ENCODE data around the gene ENKD1.

The ENKD1 gene

DNA sequence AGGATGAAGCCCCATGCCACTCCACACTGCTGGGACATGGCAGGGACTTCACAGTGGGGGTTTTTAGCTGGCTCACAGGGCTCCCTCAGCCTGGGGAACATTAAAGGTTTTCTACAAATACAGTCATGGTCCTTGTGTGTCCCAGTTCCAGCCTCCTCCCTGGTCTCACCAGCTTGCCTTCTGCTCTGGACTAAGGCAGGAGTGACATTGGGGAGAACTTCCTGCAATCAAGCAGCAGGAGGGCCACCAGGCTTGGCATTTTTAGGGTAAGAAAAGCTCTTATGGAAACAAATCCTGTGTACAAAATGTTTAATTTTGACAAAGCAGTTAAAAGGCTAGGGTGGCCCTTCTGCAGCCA, 3.9 kb downstream of the ENKD1 start:
- Histone ChIP-seq H3K36me3 (ENCODE audit: control insufficient read depth, insufficient read depth, low read length) (peaks cover 11% of the 10 kb centered on the region), H3K9me3 (ENCODE audit: control insufficient read depth, insufficient read depth, low read length) (no peaks in the 10 kb centered on the region), H3K9ac (ENCODE audit: low read depth, low read length) (no peak overlapping the region), H3K4me3 (ENCODE audit: low read depth, low read length) (no peak overlapping the region), H3K4me1 (ENCODE audit: control insufficient read depth, insufficient read depth, low read length) (peaks cover 10% of the 10 kb centered on the region; the same call in 1 of the 2 replicates), H3K27me3 (ENCODE audit: control insufficient read depth, insufficient read depth, low read length) (peaks cover 10% of the 10 kb centered on the region), H3K27ac (ENCODE audit: low read depth, low read length) (no peak overlapping the region)

DNA sequence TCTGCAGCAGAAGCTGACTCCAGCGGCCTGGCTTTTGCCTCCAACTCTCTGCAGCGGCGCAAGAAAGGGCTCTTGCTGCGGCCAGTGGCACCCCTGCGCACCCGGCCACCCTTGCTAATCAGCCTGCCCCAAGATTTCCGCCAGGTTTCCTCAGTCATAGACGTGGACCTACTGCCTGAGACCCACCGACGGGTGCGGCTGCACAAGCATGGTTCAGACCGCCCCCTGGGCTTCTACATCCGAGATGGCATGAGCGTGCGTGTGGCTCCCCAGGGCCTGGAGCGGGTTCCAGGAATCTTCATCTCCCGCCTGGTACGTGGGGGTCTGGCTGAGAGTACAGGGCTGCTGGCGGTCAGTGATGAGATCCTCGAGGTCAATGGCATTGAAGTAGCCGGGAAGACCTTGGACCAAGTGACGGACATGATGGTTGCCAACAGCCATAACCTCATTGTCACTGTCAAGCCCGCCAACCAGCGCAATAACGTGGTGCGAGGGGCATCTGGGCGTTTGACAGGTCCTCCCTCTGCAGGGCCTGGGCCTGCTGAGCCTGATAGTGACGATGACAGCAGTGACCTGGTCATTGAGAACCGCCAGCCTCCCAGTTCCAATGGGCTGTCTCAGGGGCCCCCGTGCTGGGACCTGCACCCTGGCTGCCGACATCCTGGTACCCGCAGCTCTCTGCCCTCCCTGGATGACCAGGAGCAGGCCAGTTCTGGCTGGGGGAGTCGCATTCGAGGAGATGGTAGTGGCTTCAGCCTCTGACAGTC, 4.5 kb downstream of the ENKD1 start:
- H3K27ac ChIP-seq (ENCODE audit: low read depth, low read length) = no peak overlapping the region
- peaks cover 5% of the 10 kb centered on the region for H3K27me3 ChIP-seq (ENCODE audit: control insufficient read depth, insufficient read depth, low read length)
- peak overlapping the region; percentile 88 for H3K4me3 ChIP-seq (ENCODE audit: low read depth, low read length)
- peaks cover 5% of the 10 kb centered on the region; the same call in 1 of the 2 replicates for H3K4me1 ChIP-seq (ENCODE audit: control insufficient read depth, insufficient read depth, low read length)
- H3K36me3 ChIP-seq (ENCODE audit: control insufficient read depth, insufficient read depth, low read length) = peaks cover 14% of the 10 kb centered on the region
- no peaks in the 10 kb centered on the region for H3K9me3 ChIP-seq (ENCODE audit: control insufficient read depth, insufficient read depth, low read length)
- H3K9ac ChIP-seq (ENCODE audit: low read depth, low read length) = no peak overlapping the region; the same call in 1 of the 2 replicates

DNA sequence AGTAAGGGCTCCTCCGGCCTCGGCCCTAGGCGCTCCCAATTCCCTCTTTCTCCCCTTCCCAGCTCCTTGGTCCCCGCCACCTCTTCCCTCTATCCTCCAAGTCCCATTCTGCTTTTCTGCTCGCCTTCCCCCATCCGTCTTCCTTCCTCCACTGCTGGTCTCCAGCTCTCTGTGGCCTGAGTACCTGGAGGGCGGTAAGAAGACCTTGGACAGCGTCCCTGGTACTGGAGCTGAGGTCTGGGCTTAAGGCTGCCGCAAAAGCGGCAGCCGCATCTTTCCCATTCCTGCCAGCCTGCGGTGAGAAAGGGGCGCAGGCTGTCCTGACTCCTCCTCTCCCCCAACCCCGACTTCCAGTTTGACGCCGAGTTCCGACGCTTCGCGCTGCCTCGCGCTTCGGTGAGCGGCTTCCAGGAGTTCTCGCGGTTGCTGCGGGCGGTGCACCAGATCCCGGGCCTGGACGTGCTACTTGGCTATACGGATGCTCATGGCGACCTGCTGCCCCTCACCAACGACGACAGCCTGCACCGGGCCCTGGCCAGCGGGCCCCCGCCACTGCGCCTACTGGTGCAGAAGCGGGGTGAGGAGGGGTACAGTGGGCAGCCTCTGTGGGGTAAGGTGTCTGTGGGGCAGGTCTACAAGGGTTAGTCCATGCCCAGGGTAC, 5.3 kb downstream of the ENKD1 start:
- H3K27me3 ChIP-seq (ENCODE audit: control insufficient read depth, insufficient read depth, low read length) = 0 out of 2 replicates have a peak, but pooled peaks cover 3% of the 10 kb centered on the region
- peaks cover 19% of the 10 kb centered on the region for H3K36me3 ChIP-seq (ENCODE audit: control insufficient read depth, insufficient read depth, low read length)
- no peak overlapping the region; the same call in 1 of the 2 replicates for H3K9ac ChIP-seq (ENCODE audit: low read depth, low read length)
- H3K27ac ChIP-seq (ENCODE audit: low read depth, low read length) = peak overlapping the region; percentile 55
- H3K4me1 ChIP-seq (ENCODE audit: control insufficient read depth, insufficient read depth, low read length) = 0 out of 2 replicates have a peak, but pooled peaks cover 3% of the 10 kb centered on the region
- peak overlapping the region; percentile 88 for H3K4me3 ChIP-seq (ENCODE audit: low read depth, low read length)
- H3K9me3 ChIP-seq (ENCODE audit: control insufficient read depth, insufficient read depth, low read length) = no peaks in the 10 kb centered on the region

DNA sequence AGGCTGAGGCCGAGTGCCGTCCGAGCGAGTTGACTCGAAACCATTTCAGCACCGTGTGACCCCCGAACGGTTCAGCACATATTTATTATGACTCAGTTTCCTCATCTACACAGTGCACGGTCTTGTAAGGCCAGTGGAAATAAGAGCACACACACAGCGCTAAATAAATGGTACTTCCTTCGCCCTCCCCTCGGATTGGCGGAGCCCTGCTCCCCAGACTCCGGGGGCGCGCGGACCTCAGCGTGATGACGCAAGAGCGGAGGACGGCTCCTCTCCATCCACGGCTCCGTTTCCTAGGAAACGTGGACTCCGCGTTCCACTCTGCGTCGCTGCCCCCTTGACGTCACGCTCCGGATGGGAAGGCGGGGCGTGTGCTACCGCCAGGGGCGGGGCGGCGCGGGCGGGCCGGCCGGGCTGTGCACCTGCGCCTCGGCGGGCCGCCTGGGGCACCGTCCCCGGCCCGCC, 6.0 kb downstream of the ENKD1 start, which contains the start of gene PARD6A:
PARD6A (plus strand) TSS at position 397 of the 465 bp plus-strand sequence. CDS start 79 bp downstream, outside the sequence.
- H3K9ac ChIP-seq (ENCODE audit: low read depth, low read length) = peak within 1 kb of the TSS; percentile 44
- H3K36me3 ChIP-seq (ENCODE audit: control insufficient read depth, insufficient read depth, low read length) = peaks cover 19% of the 10 kb centered on the region
- H3K4me1 ChIP-seq (ENCODE audit: control insufficient read depth, insufficient read depth, low read length) = 0 out of 2 replicates have a peak, but pooled peaks cover 3% of the 10 kb centered on the region
- H3K9me3 ChIP-seq (ENCODE audit: control insufficient read depth, insufficient read depth, low read length) = no peaks in the 10 kb centered on the region
- H3K27ac ChIP-seq (ENCODE audit: low read depth, low read length) = peak within 1 kb of the TSS; percentile 89
- H3K4me3 ChIP-seq (ENCODE audit: low read depth, low read length) = peak within 1 kb of the TSS; percentile 88
- 0 out of 2 replicates have a peak, but pooled peaks cover 2% of the 10 kb centered on the region for H3K27me3 ChIP-seq (ENCODE audit: control insufficient read depth, insufficient read depth, low read length)

DNA sequence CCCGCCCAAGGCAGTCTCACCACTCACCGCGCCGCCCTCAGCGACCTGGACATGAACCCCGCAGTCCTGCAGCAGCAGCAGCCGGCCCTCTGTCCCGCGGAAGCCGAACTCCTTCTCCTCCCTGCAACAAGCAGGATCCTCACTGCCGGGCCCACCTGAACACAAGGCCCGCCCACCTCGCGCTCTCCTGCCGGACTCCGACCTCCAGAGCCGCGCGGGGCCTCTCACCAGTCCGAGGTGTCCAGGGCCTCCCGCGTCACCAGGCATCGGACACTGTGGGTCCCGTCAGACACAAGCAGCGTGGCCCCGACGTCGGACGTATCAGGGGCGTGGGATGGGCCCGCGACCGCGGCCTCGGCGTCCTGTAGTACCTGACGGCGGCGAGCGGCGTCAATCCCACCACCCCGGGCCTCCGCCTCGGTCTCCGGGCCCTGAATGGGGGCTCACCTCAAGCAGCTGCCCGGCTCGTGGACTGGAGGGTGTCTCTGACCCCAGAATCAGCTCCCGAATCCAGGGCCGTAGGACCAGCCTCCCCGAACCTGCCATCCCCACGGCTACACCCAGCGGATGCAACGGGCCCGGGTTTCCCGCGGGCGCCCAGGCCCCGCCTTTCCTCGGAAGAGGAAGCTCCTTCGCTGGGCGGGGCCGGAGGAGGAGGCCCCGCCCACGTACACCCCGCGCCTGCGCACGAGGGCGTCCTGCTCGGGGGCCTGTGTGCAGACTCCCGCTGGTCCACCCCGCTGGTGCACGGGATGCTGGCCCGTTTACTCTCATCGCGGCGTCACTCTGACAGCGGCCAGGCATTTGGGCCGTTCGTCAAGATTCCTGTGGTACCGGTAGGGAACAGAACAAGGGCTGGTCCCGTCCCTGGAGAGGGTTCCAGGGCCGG, 6.6 kb downstream of the ENKD1 start, which contains the start of gene ACD:
ACD (minus strand) TSS at position 586 of the 889 bp plus-strand sequence; CDS start at position 546, 40 bp downstream.
- H3K4me1 ChIP-seq (ENCODE audit: control insufficient read depth, insufficient read depth, low read length) = 0 out of 2 replicates have a peak, but pooled peaks cover 3% of the 10 kb centered on the region
- peak within 1 kb of the TSS; percentile 44 for H3K9ac ChIP-seq (ENCODE audit: low read depth, low read length)
- H3K36me3 ChIP-seq (ENCODE audit: control insufficient read depth, insufficient read depth, low read length) = peaks cover 22% of the 10 kb centered on the region
- H3K4me3 ChIP-seq (ENCODE audit: low read depth, low read length) = peak within 1 kb of the TSS; percentile 88
- H3K9me3 ChIP-seq (ENCODE audit: control insufficient read depth, insufficient read depth, low read length) = no peaks in the 10 kb centered on the region
- H3K27ac ChIP-seq (ENCODE audit: low read depth, low read length) = peak within 1 kb of the TSS; percentile 89
- no peaks in the 10 kb centered on the region for H3K27me3 ChIP-seq (ENCODE audit: control insufficient read depth, insufficient read depth, low read length)

DNA sequence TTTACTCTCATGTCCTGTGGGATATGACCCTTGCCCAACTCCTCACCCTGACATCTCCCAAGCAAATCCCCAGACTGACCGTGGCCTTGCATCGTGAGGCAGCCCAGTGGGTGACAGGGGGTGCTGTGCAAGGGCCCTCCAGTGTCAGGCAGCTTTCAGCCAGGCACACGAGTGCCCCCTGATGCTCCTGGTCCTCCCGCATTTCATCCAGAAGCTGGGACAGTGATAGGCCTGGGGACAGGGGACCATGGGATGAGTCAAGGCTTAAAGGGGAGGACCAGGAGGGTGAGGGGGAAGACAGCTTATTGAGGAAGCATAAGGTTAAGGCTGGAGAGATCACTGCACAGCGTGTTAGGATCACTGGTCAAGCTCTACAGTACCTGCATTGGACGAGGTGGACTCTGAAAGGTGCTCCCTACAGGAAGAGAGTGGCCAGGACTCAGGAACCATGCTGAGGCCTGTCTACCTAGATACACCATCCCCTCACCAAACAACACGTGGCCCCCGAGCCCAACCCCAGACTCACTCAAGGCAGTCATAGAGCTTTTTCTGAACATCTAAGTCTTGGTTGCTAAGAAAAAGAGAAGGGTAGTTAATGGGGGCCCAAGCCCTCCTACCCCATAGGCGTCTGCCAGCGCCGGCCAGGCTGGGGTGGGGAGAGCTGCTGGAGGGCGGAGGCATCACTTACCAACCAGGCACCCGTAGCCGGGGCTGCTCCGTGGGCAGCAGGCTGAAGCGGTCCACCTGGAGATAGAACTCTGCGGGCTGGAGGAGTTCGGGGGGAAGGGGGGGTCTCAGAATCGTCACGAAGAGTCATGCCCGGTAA, 7.5 kb downstream of the ENKD1 start:
- Histone ChIP-seq H3K36me3 (ENCODE audit: control insufficient read depth, insufficient read depth, low read length) (peaks cover 22% of the 10 kb centered on the region), H3K9ac (ENCODE audit: low read depth, low read length) (no peak overlapping the region), H3K9me3 (ENCODE audit: control insufficient read depth, insufficient read depth, low read length) (no peaks in the 10 kb centered on the region), H3K4me3 (ENCODE audit: low read depth, low read length) (peak overlapping the region; percentile 88), H3K27ac (ENCODE audit: low read depth, low read length) (no peak overlapping the region), H3K4me1 (ENCODE audit: control insufficient read depth, insufficient read depth, low read length) (0 out of 2 replicates have a peak, but pooled peaks cover 3% of the 10 kb centered on the region), H3K27me3 (ENCODE audit: control insufficient read depth, insufficient read depth, low read length) (peaks cover 2% of the 10 kb centered on the region; the same call in 1 of the 2 replicates)

DNA sequence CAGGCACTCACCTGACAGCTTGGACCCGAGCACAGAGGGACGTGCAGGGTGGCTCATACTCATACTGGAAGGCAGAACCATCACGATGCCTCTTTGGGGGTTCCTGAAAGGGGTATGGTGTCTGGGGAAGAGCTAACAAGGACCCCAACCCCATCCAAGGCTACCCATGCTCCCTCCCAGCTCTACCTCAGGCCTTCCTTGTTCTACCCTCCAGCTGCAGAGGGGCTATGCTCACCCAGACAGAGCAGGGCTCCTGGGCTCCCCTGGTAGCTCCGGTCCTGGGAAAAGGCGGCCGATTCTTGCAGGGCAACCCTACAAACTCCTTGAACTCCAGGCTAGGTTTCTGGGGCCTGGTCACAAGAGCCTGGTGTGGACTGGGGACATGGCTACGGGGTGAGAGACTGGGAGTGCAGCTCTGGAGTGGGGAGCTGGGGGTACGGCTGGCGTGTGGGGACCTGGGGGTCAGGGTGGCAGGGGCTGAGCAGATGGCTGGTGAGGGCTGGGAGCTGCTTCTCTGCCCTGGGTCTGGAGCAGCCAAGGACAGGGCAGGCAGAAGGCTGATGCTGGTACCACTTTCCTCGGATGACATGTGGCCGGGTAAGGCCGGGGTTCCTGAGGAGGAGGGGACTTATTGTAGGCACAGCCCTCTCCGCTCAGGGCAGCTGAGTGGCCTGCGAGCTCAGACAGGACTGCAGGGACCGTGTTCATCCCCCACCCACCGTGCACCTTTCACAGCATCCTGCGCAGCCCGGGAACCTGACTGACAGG, 8.6 kb downstream of the ENKD1 start:
- Histone ChIP-seq H3K4me3 (ENCODE audit: low read depth, low read length) (no peak overlapping the region), H3K9me3 (ENCODE audit: control insufficient read depth, insufficient read depth, low read length) (no peaks in the 10 kb centered on the region), H3K36me3 (ENCODE audit: control insufficient read depth, insufficient read depth, low read length) (peaks cover 22% of the 10 kb centered on the region), H3K27ac (ENCODE audit: low read depth, low read length) (no peak overlapping the region), H3K4me1 (ENCODE audit: control insufficient read depth, insufficient read depth, low read length) (0 out of 2 replicates have a peak, but pooled peaks cover 3% of the 10 kb centered on the region), H3K9ac (ENCODE audit: low read depth, low read length) (no peak overlapping the region), H3K27me3 (ENCODE audit: control insufficient read depth, insufficient read depth, low read length) (peaks cover 8% of the 10 kb centered on the region)

DNA sequence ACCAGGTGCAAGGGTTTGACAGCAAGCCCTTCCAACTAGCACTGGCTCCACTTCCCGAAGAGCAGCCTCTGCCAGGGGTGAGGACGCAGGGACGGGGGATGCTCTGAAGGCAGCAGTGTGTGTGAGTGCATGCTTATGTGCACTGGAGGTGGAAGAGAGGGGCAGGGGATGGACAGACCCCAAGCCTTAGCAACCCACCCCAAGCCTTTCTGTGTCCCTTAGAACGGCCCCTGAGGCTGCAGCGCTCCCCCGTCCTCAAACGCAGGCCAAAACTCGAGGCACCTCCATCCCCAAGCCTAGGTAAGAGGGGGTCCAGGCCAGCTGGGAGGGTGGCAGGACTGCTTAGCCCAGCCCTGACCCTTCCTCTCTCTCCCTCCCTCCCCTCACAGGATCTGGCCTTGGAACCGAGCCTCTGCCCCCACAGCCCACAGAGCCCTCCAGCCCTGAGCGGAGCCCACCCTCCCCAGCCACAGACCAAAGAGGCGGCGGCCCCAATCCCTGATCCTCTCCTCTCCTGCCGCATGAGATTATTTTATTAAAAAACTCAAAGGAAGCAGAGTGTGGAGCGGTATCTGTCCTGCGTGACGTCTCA, 9.4 kb downstream of the ENKD1 start:
- Histone ChIP-seq H3K36me3 (ENCODE audit: control insufficient read depth, insufficient read depth, low read length) (peaks cover 22% of the 10 kb centered on the region), H3K9ac (ENCODE audit: low read depth, low read length) (no peak overlapping the region), H3K4me3 (ENCODE audit: low read depth, low read length) (no peak overlapping the region), H3K27me3 (ENCODE audit: control insufficient read depth, insufficient read depth, low read length) (peaks cover 8% of the 10 kb centered on the region), H3K4me1 (ENCODE audit: control insufficient read depth, insufficient read depth, low read length) (0 out of 2 replicates have a peak, but pooled peaks cover 3% of the 10 kb centered on the region), H3K9me3 (ENCODE audit: control insufficient read depth, insufficient read depth, low read length) (no peaks in the 10 kb centered on the region), H3K27ac (ENCODE audit: low read depth, low read length) (no peak overlapping the region)

DNA sequence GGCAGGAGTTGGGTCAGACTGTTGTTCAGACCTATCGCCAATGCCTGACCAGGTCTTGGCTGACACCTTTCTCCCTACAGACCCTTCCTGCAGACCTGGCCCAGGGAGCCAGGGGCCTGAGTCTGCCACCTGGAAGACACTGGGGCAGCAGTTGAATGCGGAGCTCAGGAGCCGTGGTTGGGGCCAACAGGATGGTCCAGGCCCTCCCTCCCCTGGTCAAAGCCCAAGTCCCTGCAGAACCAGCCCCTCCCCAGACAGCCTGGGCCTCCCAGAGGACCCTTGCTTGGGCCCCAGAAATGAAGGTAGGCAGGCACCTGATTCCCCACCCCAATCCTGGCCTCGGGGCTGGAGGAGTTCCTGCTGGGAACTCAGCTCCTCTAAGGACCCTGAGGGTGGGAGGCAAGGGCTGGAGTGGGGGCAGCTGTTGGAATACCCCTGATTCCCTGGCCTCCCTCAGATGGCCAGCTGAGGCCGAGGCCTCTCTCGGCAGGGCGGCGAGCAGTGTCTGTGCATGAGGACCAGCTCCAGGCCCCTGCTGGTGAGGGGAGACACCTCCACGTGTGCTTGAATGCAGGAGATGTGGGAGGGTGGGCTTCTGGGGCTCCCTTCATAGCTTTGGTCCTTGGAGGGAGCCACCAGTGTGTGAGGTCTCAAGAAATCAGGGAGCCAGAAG, 10.1 kb downstream of the ENKD1 start:
- Histone ChIP-seq H3K36me3 (ENCODE audit: control insufficient read depth, insufficient read depth, low read length) (peaks cover 27% of the 10 kb centered on the region), H3K9ac (ENCODE audit: low read depth, low read length) (no peak overlapping the region), H3K4me1 (ENCODE audit: control insufficient read depth, insufficient read depth, low read length) (no peaks in the 10 kb centered on the region), H3K9me3 (ENCODE audit: control insufficient read depth, insufficient read depth, low read length) (no peaks in the 10 kb centered on the region), H3K27me3 (ENCODE audit: control insufficient read depth, insufficient read depth, low read length) (peaks cover 8% of the 10 kb centered on the region), H3K4me3 (ENCODE audit: low read depth, low read length) (no peak overlapping the region), H3K27ac (ENCODE audit: low read depth, low read length) (no peak overlapping the region)

Data from HUES48 (cell line).